ENCODE measurements around the gene SAA4. TPM values are rescaled to one million over a fixed set of nuclear protein-coding genes. Genes with fewer than 3 reads are reported as not detected.

SAA4 gene
- total and polyA plus RNA-seq, 2 of the 8 experiments (the other 6 are each of a cell fraction or from before 2014, with no cell fraction given) = not detected

- 87% methylated on average over 4 of the region's 4 CpGs; no CpG with 5 or more reads in 1 of the 2 experiments for WGBS, 2 experiments (ENCODE audit: extremely low coverage in 1 of 2, insufficient coverage in 1 of 2, insufficient read length in 1 of 2, insufficient replicate concordance in 2 of 2, low coverage in 1 of 2, low lambda C conversion rate in 2 of 2, missing lambda C conversion rate in 1 of 2)
- H3K36me3 ChIP-seq (ENCODE audit: control insufficient read depth in 2 of 4, insufficient read depth in 4 of 4, low read length in 3 of 4) = peaks cover 8 to 57% (median 33%) of the 10 kb centered on the region in 4 experiments
- no peak overlapping the region for H3K56ac ChIP-seq (replicated peaks; ENCODE audit: insufficient read length, low read depth, low read length)
Observed at GRCh38 chr11:18280438-18281045, 43.9 kb upstream of the SAA4 start.

More at GRCh38 chr11:18280438-18281045, 43.9 kb upstream of the SAA4 start:
- H3K79me1 ChIP-seq (ENCODE audit: low read depth, low read length) = no peaks in the 10 kb centered on the region
- DNase-seq (ENCODE audit: low read depth in 1 of 2, low spot score in 2 of 2) = no peak
- TF ChIP-seq FOSL1 (IDR thresholded peaks at IDR 0.05; ENCODE audit: insufficient read depth, low read depth, low read length) (no peak), CHD1 (IDR thresholded peaks at IDR 0.05; ENCODE audit: low read depth, low read length) (no peak)
- no peak overlapping the region for H3K23ac ChIP-seq (ENCODE audit: insufficient read length)
- H3K4me3 ChIP-seq (ENCODE audit: extremely low read depth in 1 of 4, insufficient read depth in 2 of 4, low read depth in 3 of 4, low read length in 4 of 4) = no peak overlapping the region
- no peak overlapping the region for H2AFZ ChIP-seq (ENCODE audit: low read length)
- H2BK5ac ChIP-seq (ENCODE audit: low read depth, low read length) = no peak overlapping the region
- no peak overlapping the region for H3K18ac ChIP-seq (ENCODE audit: extremely low read depth, low read length)
- no peak overlapping the region for H4K91ac ChIP-seq (replicated peaks; ENCODE audit: insufficient read length, low read length)
- no peak overlapping the region for H3K9ac ChIP-seq (replicated peaks in 1 of 4; ENCODE audit: extremely low read depth in 1 of 4, low read depth in 3 of 4, low read length in 3 of 4)
- no peaks in the 10 kb centered on the region for H4K20me1 ChIP-seq (replicated peaks in 1 of 2; ENCODE audit: control insufficient read depth in 1 of 2, insufficient read depth in 2 of 2, low read length in 2 of 2)
- H3K4me2 ChIP-seq (ENCODE audit: insufficient read depth in 1 of 2, low read depth in 2 of 2, low read length in 2 of 2) = no peak overlapping the region
- no peak overlapping the region for H4K5ac ChIP-seq (ENCODE audit: insufficient read length, low read depth, low read length)
- H2AK5ac ChIP-seq (ENCODE audit: low read depth, low read length) = no peak overlapping the region
- H3K79me2 ChIP-seq (ENCODE audit: control insufficient read depth in 1 of 2, insufficient read depth in 2 of 2, low read length in 2 of 2) = no peaks in the 10 kb centered on the region
- FAIRE-seq = no peak
- POLR2A ChIA-PET (ENCODE audit: partially characterized antibody) = interaction anchor here (0.6 kb wide), 1 partner anchor 221 kb away, joined by 3 read pairs; no protein-coding TSS in a partner anchor
- H3K27ac ChIP-seq (ENCODE audit: low read depth, low read length) = no peak overlapping the region
- no peaks in the 10 kb centered on the region for H3K27me3 ChIP-seq (replicated peaks in 1 of 4; ENCODE audit: control insufficient read depth in 3 of 4, extremely low read depth in 1 of 4, insufficient read depth in 3 of 4, low read length in 3 of 4)
- H3K4me1 ChIP-seq (replicated peaks in 1 of 4; ENCODE audit: control insufficient read depth in 3 of 4, insufficient read depth in 4 of 4, low read length in 3 of 4) = no peaks in the 10 kb centered on the region; a peak in 1 of 7 replicates
- no peaks in the 10 kb centered on the region for H3K23me2 ChIP-seq (ENCODE audit: low read depth, low read length)
- CTCF ChIA-PET (ENCODE audit: partially characterized antibody) = interaction anchor here (0.6 to 1.8 kb wide), 7 partner anchors 35 to 977 kb away, joined by 3 to 7 read pairs (median 4); no protein-coding TSS in a partner anchor
- no peak overlapping the region for H2BK20ac ChIP-seq (ENCODE audit: low read length)
- no peak overlapping the region for H3K4ac ChIP-seq (replicated peaks; ENCODE audit: insufficient read length, low read depth, low read length)
- H3K9me3 ChIP-seq (ENCODE audit: insufficient read depth in 2 of 2, low read depth in 1 of 2, low read length in 1 of 2) = no peaks in the 10 kb centered on the region; a peak in 1 of 4 replicates
- H4K8ac ChIP-seq (ENCODE audit: extremely low read depth, insufficient read depth, low read length) = no peak overlapping the region
- no peak overlapping the region for H2BK12ac ChIP-seq (ENCODE audit: low read depth, low read length)
- no peak overlapping the region for H3K14ac ChIP-seq (ENCODE audit: insufficient read length)
- no peak overlapping the region for H2BK120ac ChIP-seq (replicated peaks; ENCODE audit: low read depth, low read length)
- H2BK15ac ChIP-seq (ENCODE audit: low read length) = no peak overlapping the region
